Parathyroid adenoma (tissue), 2 donors: ENCODE results near the gene PHLDA1.

Experiments used
- H2AFZ ChIP-seq: fragments of 300-600 bp; sonication (generic); one replicate; pipeline ENCODE4 v1.7.0; 2017; ENCODE audit warnings: antibody characterized with exemption, mild to moderate bottlenecking
- H3K27ac ChIP-seq: fragments of 300-600 bp; sonication (generic); one replicate; pipeline ENCODE4 v1.7.0; 2017
- H3K27me3 ChIP-seq: fragments of 300-600 bp; sonication (generic); one replicate; pipeline ENCODE4 v1.7.0; 2017; ENCODE audit warnings: low read length; ENCODE audit not compliant: control insufficient read depth, insufficient read depth
- H3K36me3 ChIP-seq: fragments of 300-600 bp; sonication (generic); one replicate; pipeline ENCODE4 v1.7.0; 2017; ENCODE audit warnings: low read length; ENCODE audit not compliant: control insufficient read depth, insufficient read depth
- H3K4me1 ChIP-seq: fragments of 300-600 bp; sonication (generic); one replicate; pipeline ENCODE4 v1.7.0; 2017; ENCODE audit warnings: control low read depth
- H3K4me2 ChIP-seq: fragments of 300-600 bp; sonication (generic); one replicate; pipeline ENCODE4 v1.7.0; 2017; ENCODE audit warnings: low read length
- H3K4me3 ChIP-seq: fragments of 300-600 bp; sonication (generic); one replicate; pipeline ENCODE4 v1.7.0; 2017; ENCODE audit warnings: low read depth, low read length
- H3K79me2 ChIP-seq: fragments of 300-600 bp; sonication (generic); one replicate; pipeline ENCODE4 v1.7.0; 2017; ENCODE audit warnings: control low read depth
- H3K9ac ChIP-seq: fragments of 300-600 bp; sonication (generic); one replicate; pipeline ENCODE4 v1.7.0; 2017; ENCODE audit warnings: mild to moderate bottlenecking
- H3K9me3 ChIP-seq: fragments of 300-600 bp; sonication (generic); one replicate; pipeline ENCODE4 v1.7.0; 2017; ENCODE audit warnings: low read length; ENCODE audit not compliant: control insufficient read depth
- CTCF ChIP-seq: fragments of 300-600 bp; sonication (generic); IDR thresholded peaks from one replicate; pipeline ENCODE4 v1.7.0; 2017; ENCODE audit warnings: antibody characterized with exemption, mild to moderate bottlenecking
- donor health status: primary hyperparathyroidism.

PHLDA1 gene

GRCh38 chr12:76013603-76014002 lies 18.0 kb downstream of the PHLDA1 start:
- no peak overlapping the region for H3K4me2 ChIP-seq
- no peak overlapping the region for H3K9ac ChIP-seq
- no peaks in the 10 kb centered on the region for H3K9me3 ChIP-seq
- no peaks in the 10 kb centered on the region for H3K79me2 ChIP-seq
- no peaks in the 10 kb centered on the region for H3K36me3 ChIP-seq
- no peak overlapping the region for H2AFZ ChIP-seq
- no peaks in the 10 kb centered on the region for H3K4me1 ChIP-seq
- H3K4me3 ChIP-seq = no peak overlapping the region
- no peaks in the 10 kb centered on the region for H3K27me3 ChIP-seq
- TF ChIP-seq CTCF = no peak
- H3K27ac ChIP-seq = no peak overlapping the region

- TF ChIP-seq CTCF = no peak
- no peak overlapping the region for H2AFZ ChIP-seq
- no peaks in the 10 kb centered on the region for H3K27me3 ChIP-seq
- H3K36me3 ChIP-seq = no peaks in the 10 kb centered on the region
- no peaks in the 10 kb centered on the region for H3K4me1 ChIP-seq
- H3K9me3 ChIP-seq = no peaks in the 10 kb centered on the region
- no peaks in the 10 kb centered on the region for H3K79me2 ChIP-seq
- H3K4me3 ChIP-seq = no peak overlapping the region
- no peak overlapping the region for H3K27ac ChIP-seq
- no peak overlapping the region for H3K9ac ChIP-seq
- H3K4me2 ChIP-seq = no peak overlapping the region
These were observed 18.9 kb downstream of the PHLDA1 start for GRCh38 chr12:76012644-76013043.

- no peaks in the 10 kb centered on the region for H3K9me3 ChIP-seq
- H3K27me3 ChIP-seq = no peaks in the 10 kb centered on the region
- H3K4me3 ChIP-seq = no peak overlapping the region
- H2AFZ ChIP-seq = no peak overlapping the region
- H3K79me2 ChIP-seq = no peaks in the 10 kb centered on the region
- H3K9ac ChIP-seq = no peak overlapping the region
- no peak overlapping the region for H3K27ac ChIP-seq
- TF ChIP-seq CTCF = no peak
- H3K4me1 ChIP-seq = no peaks in the 10 kb centered on the region
- no peaks in the 10 kb centered on the region for H3K36me3 ChIP-seq
- H3K4me2 ChIP-seq = no peak overlapping the region
These were observed 20.7 kb downstream of the PHLDA1 start for GRCh38 chr12:76010732-76011458.

GRCh38 chr12:76008428-76008827 lies 23.1 kb downstream of the PHLDA1 start:
- no peaks in the 10 kb centered on the region for H3K36me3 ChIP-seq
- H3K4me3 ChIP-seq = no peak overlapping the region
- no peaks in the 10 kb centered on the region for H3K27me3 ChIP-seq
- no peaks in the 10 kb centered on the region for H3K79me2 ChIP-seq
- H3K9ac ChIP-seq = no peak overlapping the region
- no peaks in the 10 kb centered on the region for H3K9me3 ChIP-seq
- no peak overlapping the region for H2AFZ ChIP-seq
- no peaks in the 10 kb centered on the region for H3K4me1 ChIP-seq
- TF ChIP-seq CTCF = no peak
- no peak overlapping the region for H3K27ac ChIP-seq
- H3K4me2 ChIP-seq = no peak overlapping the region

GRCh38 chr12:76007640-76008039 lies 23.9 kb downstream of the PHLDA1 start:
- Histone ChIP-seq H3K9me3 (no peaks in the 10 kb centered on the region), H3K36me3 (no peaks in the 10 kb centered on the region)

More at GRCh38 chr12:76007640-76008039, 23.9 kb downstream of the PHLDA1 start:
- H3K4me1 ChIP-seq = no peaks in the 10 kb centered on the region
- H3K27me3 ChIP-seq = no peaks in the 10 kb centered on the region
- no peak overlapping the region for H2AFZ ChIP-seq
- H3K79me2 ChIP-seq = no peaks in the 10 kb centered on the region
- no peak overlapping the region for H3K27ac ChIP-seq
- no peak overlapping the region for H3K9ac ChIP-seq
- no peak overlapping the region for H3K4me3 ChIP-seq
- TF ChIP-seq CTCF = no peak
- H3K4me2 ChIP-seq = no peak overlapping the region
